HPDE6-E6E7 (cell line): Measurements from ENCODE around the gene EPS8L2.

Source experiments
- DNase-seq: peaks from one replicate; pipeline ENCODE4 v3.0.0; 2011; ENCODE audit warnings: missing footprints; ENCODE audit errors: extremely low spot score

The EPS8L2 gene

DNA sequence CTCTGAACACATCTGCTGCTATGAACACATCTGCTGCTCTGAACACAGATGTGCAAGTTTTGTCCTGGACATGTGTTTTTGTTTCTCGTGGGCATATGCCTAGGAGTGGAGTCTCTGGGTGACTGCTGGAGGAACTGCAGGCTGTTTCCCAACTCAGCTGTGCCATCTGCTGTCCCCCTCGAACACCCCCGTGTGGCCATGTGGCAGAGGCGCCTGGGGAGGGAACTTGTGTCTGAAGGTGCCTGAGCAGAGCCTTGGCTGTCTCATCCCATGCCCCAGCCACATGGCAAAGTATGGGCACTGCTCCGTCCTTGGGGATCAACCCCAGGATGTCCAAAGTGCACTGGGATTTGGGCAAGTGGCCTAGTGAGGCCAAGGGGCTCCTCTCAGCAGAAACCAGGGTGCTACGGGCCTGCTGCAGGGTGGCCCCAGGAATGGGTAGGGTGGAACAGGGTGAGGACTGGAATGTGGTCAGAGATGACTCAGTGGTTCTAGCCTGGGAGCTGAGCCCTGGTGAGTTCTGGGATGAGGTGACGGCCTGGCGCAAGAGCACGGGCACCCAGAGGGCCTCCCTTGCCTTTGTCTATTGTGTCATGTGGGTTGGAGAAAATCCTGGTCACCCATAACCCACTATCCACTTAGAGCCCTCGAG is 56.5 kb downstream of the EPS8L2 start:
- DNase-seq: peak; percentile 96

DNA sequence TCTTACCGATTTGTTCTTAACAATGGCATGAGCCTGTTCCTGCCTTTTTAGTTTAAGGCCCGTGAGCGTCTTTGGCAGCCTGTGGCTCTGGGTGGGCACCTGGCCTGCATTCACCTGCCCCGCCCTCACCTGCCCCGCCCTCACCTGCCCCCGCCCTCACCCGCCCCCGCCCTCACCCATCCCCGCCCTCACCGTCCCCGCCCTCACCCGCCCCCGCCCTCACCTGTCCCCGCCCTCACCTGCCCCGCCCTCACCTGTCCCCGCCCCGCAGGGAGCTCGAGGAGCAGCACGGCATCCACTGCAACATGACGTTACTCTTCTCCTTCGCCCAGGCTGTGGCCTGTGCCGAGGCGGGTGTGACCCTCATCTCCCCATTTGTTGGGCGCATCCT is 57.0 kb downstream of the EPS8L2 start:
- DNase-seq: no peak

GRCh38 chr11:763549-764321 is 57.7 kb downstream of the EPS8L2 start:
- DNase-seq: no peak

DNA sequence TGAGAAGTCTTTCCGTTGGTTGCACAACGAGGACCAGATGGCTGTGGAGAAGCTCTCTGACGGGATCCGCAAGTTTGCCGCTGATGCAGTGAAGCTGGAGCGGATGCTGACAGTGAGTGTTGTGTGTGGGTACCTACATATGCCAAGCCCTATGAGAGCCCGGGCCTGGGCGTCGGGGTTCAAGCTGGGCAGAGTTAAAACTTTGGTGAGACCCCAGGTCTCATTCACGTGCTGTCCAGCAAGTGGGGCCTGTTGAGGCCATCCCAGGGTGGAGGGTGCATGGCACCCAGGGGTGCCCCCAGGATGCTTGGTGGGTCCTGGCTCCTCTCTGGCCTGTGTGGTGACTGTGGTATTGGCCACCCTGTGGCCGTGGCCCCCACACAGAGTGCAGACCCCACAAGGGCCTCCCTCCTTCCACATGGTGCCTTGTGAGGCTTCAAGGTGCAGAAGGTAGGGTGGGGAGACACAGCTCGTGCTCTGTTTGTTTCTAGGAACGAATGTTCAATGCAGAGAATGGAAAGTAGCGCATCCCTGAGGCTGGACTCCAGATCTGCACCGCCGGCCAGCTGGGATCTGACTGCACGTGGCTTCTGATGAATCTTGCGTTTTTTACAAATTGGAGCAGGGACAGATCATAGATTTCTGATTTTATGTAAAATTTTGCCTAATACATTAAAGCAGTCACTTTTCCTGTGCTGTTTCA is 58.4 kb downstream of the EPS8L2 start:
- DNase-seq: no peak

- DNase-seq: no peak
Observed at GRCh38 chr11:765025-765801, 59.2 kb downstream of the EPS8L2 start.

DNA sequence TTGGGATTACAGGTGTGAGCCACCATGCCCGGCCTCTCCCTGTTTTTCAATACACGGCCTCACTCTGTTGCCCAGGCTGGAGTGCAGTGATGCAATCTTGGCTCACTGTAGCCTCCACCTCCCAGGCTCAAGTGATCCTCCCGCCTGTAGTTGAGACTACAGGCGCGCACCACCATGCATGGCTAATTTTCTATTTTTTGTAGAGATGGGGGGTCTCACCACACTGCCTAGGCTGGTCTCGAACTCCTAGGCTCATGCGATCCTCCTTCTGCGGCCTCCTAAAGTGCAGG is 59.7 kb downstream of the EPS8L2 start:
- no peak for DNase-seq

- DNase-seq: no peak
Observed at GRCh38 chr11:766106-766935, 60.3 kb downstream of the EPS8L2 start.

GRCh38 chr11:766936-767210 is 60.8 kb downstream of the EPS8L2 start:
- no peak for DNase-seq

DNA sequence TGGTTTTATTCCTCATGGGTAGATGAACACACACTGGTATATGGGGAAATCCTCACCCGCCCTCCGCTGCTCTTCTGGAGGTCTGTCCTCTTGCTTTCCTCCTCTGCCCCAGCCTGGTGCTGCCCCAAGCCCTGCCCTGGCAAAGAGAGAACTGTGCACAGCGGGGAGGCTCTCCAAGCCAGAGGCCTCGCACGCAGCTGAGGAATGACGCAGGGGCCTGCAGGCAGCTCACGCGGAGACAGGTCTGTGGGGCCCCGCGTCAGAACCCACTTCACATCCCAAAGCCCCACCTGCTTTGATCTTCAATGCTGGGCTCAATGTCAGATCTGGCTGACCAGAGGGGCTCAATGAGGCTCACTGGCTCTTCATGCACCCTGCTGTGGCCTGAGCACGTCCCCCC is 61.2 kb downstream of the EPS8L2 start:
- no peak for DNase-seq

- DNase-seq: no peak
Observed at GRCh38 chr11:769887-770641, 64.0 kb downstream of the EPS8L2 start.

DNA sequence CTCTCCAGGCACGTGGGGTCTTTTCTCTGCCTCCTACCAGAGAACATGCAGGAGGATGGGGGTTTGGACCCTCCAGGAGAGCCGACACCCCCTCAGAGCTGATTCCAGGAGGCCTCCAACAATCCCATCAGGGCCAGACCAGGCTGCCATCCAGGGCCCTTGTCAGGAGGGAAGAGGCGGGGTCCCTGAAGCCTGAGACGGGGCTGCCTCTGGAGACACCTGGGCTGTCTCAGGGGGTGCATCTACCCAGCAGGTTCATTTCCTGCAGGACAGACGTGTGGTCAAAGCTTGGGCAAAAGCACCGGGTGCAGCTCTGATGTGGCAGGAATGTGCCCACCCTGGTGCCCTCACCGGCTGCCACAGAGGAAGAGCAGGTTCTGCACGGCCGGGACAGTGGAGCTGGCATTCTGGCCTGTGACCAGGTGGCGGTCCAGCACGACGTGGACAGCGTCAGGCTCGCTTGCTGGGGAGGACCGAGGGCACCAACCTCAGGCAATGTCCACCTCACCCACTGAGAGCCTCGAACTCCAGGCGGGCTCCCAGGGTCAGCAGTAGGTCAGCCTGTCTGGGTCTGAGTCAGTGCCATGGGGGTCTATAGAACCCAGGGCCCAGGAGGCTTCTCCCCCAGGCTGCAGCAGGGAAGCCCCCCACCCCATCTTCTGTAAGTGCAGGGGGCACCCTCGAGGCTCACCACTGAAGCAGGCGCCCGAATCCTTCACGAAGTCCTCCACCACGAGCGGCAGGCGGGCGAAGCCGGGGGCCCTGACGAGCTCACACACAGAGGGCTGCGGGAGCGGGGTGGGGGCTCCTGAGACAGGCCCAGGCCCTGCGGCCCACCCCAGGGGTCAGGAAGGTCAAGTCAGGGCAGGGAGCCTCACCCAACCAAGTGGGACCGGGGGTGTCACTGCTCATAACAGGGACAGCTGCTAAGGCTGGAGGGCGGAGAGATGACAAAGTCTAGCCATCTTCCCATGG is 64.9 kb downstream of the EPS8L2 start:
- DNase-seq: no peak

- DNase-seq: no peak
Observed at GRCh38 chr11:771617-772204, 65.7 kb downstream of the EPS8L2 start.

DNA sequence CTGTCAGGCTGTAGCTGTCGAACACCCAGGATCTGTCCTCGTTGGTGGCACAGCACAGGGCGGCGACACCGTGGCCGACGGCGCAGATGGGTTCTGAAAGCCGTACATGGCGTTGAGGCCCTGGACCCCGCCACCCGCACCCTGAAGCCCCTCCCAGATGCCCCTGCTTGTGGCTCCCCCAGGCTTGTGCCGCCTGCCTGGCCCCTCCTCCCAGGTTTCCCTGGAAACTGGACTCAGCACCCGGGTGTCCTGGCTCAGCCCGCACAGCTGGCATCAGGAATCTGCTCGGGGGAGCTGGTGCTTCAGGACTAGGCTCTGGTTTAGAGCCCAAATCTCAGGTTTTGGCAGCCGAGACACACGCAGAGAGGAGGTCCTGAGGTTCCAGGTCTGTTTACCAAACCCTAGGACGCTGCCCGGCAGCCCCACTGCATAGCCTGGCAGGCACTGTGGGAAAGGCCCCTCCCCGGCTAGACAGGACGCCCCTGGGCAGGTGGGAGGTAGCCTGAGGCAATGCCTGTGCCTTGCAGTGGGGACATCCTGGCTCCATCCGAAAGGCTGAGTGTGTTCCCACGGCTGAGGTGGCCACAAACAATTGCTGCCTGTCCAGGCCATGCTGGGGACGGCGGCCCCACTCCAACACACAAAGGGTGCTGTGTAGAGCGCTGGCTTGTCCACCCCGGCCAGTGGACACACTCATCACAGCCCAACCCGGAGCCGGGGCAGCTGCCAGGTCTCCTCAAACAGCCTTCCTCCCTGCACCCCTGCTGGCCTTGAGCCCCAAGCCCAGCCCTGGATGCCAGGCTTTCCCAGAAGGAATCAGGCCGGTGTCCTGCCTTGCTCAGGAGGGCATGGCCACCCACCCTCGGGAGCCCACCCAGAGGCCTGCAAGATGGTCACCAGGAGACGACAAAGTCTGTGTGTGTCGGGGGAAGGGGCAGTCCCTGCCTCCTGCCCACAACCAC is 66.7 kb downstream of the EPS8L2 start:
- DNase-seq: no peak

GRCh38 chr11:773425-773824 is 67.4 kb downstream of the EPS8L2 start:
- DNase-seq: no peak

- DNase-seq: no peak
Observed at GRCh38 chr11:773830-774229, 67.8 kb downstream of the EPS8L2 start.

GRCh38 chr11:774873-775592 is 69.0 kb downstream of the EPS8L2 start:
- DNase-seq: peak; percentile 71

DNA sequence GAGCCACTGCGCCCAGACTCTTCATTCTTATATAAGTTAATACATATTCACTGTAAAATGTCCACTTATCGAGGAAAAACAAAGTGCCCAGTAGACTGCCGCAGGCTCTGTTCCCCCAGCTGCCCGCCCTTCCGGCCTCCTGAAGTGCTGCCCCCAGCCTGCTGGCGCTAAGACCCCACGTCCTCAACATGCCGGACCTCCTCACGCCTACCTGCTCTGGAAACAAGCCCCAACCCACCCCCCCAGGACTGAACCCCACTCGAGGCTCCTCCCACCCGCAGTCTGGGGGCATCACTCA is 70.2 kb downstream of the EPS8L2 start:
- DNase-seq: no peak
